Activated naive CD8-positive, alpha-beta T cell treated with anti-CD3 and anti-CD28 coated beads, Interleukin-2, amount 10 ng/mL, durations not matched to agents 7 days and 5 days (primary cell): Measurements from ENCODE around the gene ANAPC1. TPM values are rescaled to one million over a fixed set of nuclear protein-coding genes. Genes with fewer than 3 reads are reported as not detected.
"Not testable (repeated sequence)": the region's sequence is repeated elsewhere in the genome, so short reads cannot be mapped to it uniquely, and the experiment has no call there.

Experiments used
- ATAC-seq: fragments of 150-1000 bp; cut with Tn5 transposase; one replicate; pipeline ENCODE4 v1.10.0; 2021; ENCODE audit warnings: low read depth, moderate library complexity
- POLR2A ChIA-PET: fragments of 350-600 bp; sonication (Branson Sonifier 250); formaldehyde crosslinking; loops from one replicate; lab custom pipeline; 2021; ENCODE audit warnings: antibody characterized with exemption; lab: Charles Lee
- DNase-seq: peaks from one replicate; pipeline ENCODE4 v3.0.0; 2021
- H3K27ac Mint-ChIP-seq: one replicate; pipeline ENCODE4 v1.8.0; 2022; ENCODE audit warnings: mild to moderate bottlenecking, mixed read lengths
- H3K27me3 Mint-ChIP-seq: one replicate; pipeline ENCODE4 v1.8.0; 2022; ENCODE audit warnings: mild to moderate bottlenecking, moderate library complexity, mixed read lengths
- H3K36me3 Mint-ChIP-seq: one replicate; pipeline ENCODE4 v1.8.0; 2021; ENCODE audit warnings: mild to moderate bottlenecking, mixed read lengths
- H3K4me1 Mint-ChIP-seq: one replicate; pipeline ENCODE4 v1.8.0; 2021; ENCODE audit warnings: mixed read lengths
- H3K4me3 Mint-ChIP-seq: one replicate; pipeline ENCODE4 v1.8.0; 2022; ENCODE audit warnings: mild to moderate bottlenecking, moderate library complexity, mixed read lengths
- H3K9me3 Mint-ChIP-seq: one replicate; pipeline ENCODE4 v1.8.0; 2021; ENCODE audit warnings: mixed read lengths
- microRNA-seq: library from miRNA; unstranded; fragments of <30 nt; microRNA quantifications from one replicate; pipeline ENCODE4 v1.2.0, GENCODE V29; 2022
- total RNA-seq, 2 experiments: library from RNA; stranded (reverse); gene quantifications; one replicate each; pipeline ENCODE4 v1.2.3, GENCODE V29; 2021

The ANAPC1 gene
- total RNA-seq, 2 experiments from 2014 or later, result 55.9 to 58.8 TPM

DNA sequence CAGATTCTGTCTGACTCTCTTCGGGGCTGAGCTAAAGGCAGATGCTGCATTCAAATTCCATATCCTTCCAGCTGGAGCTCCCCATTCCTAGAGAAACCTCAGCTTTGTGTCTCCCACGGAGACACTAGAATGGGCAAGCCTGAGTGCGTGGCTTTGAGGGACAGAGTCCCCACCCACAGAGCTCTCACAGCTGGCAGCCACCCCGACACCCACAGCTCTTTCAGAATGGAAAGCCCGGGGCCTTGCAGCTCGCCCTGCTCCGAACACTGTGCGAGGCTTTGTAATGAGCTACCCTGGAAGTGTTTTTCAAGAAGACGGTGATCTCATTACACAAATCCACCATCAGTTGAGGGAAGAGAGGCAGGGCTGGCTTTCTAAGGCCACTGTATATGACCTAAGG, 164.4 kb downstream of the ANAPC1 start:
- H3K36me3 Mint-ChIP-seq, H3K4me1 Mint-ChIP-seq, DNase-seq, H3K9me3 Mint-ChIP-seq, ATAC-seq, H3K4me3 Mint-ChIP-seq, H3K27me3 Mint-ChIP-seq, POLR2A ChIA-PET, H3K27ac Mint-ChIP-seq: not testable (repeated sequence)

Small RNA genes lying within 50 kb of the gene (microRNA-seq; reads per million reads assigned to microRNA genes)
- gene MIR4771-2, result not detected

Other genes starting within 250 kb of the ANAPC1 start
- under 1 TPM; 0.74 to 0.89 TPM for gene MERTK, start 14.4 kb upstream of the ANAPC1 start, total RNA-seq
- 10 to 100 TPM; 20.1 to 24.2 TPM for gene TMEM87B, start 171.1 kb upstream of the ANAPC1 start, total RNA-seq